Left forelimb (tissue), 1 donor: ENCODE data around the gene C17orf58.

ENCODE experiments used
- DNase-seq: peaks from one replicate; pipeline ENCODE4 v3.0.0-alpha.2; 2018; ENCODE audit warnings: low spot score

C17orf58 gene

GRCh38 chr17:67950945-67951344 lies 45.3 kb downstream of the C17orf58 start:
- DNase-seq, result no peak

DNA sequence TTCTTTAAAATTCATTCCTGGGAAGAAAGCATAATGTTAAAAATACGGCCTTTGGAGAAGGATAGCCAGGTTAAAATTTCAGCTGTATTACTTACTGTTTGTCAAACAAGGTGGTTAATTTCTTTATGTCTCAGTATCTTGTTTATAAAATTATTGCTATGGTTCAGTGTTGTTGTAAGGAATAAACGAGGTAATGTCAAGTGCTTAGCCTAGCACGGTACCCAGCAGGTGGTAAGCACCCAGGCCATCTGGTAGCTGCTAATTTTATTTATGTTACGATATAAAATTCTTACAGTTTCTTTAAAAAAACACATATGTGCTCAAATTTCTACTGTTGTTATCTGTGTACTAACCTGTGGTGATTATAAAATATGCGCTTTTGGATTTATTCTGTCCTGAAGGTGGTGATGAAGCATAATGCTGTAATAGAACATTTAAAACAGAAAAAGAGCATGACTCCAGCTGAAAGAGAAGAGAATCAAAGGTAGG lies 48.9 kb downstream of the C17orf58 start:
- DNase-seq, result no peak

GRCh38 chr17:67946513-67946912 lies 49.8 kb downstream of the C17orf58 start:
- no peak for DNase-seq

DNA sequence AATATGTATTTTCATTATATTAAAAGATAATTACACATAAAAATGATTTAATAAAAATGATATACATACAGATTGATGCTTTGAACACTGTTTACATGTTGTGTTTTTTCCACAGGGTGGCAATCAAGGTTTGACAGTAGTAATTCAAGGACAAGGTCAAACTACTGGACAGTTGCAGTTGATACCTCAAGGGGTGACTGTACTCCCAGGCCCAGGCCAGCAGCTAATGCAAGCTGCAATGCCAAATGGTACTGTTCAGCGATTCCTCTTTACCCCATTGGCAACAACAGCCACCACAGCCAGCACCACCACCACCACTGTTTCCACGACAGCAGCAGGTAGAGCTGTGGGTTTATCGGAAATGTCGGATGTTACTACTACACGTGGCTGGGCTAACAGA lies 52.2 kb downstream of the C17orf58 start:
- DNase-seq, result no peak

GRCh38 chr17:67942810-67943209 lies 53.5 kb downstream of the C17orf58 start:
- no peak for DNase-seq
